Esophagus muscularis mucosa (tissue), 4 donors: ENCODE data around the gene DUS1L. TPM values are rescaled to one million over a fixed set of nuclear protein-coding genes. Genes with fewer than 3 reads are reported as not detected.

ENCODE experiments used
- DNase-seq: peaks from one replicate; pipeline ENCODE4 v3.0.0-alpha.2; 2017; ENCODE audit errors: extremely low spot score
- H3K27ac ChIP-seq, 4 donors: fragments of 200-600 bp; sonication (generic); replicated peaks in 1 of 4; 1 replicate in 3 of 4; 2 replicates in 1 of 4; pipeline ENCODE4 v1.5.1; 2016 to 2019; ENCODE audit warnings: mild to moderate bottlenecking in 1 of 4
- H3K27me3 ChIP-seq, 4 donors: fragments of 200-600 bp; sonication (generic); one replicate each; pipeline versions ENCODE4 v1.5.1 to v1.6.0; 2016 to 2019
- H3K36me3 ChIP-seq, 4 donors: fragments of 200-600 bp; sonication (generic); one replicate each; pipeline ENCODE4 v1.5.1; 2016 to 2019
- H3K4me1 ChIP-seq, 4 donors: fragments of 200-600 bp; sonication (generic); one replicate each; pipeline ENCODE4 v1.5.1; 2016 to 2019
- H3K4me3 ChIP-seq, 4 donors: fragments of 200-600 bp; sonication (generic); 1 replicate in 2 of 4; 2 replicates in 2 of 4; pipeline ENCODE4 v1.5.1; 2016 to 2019; ENCODE audit warnings: mild to moderate bottlenecking in 4 of 4, moderate library complexity in 1 of 4
- H3K9me3 ChIP-seq, 4 donors: fragments of 200-600 bp; sonication (generic); 1 replicate in 3 of 4; 2 replicates in 1 of 4; pipeline ENCODE4 v1.5.1; 2016 to 2019
- CTCF ChIP-seq, 3 experiments: fragments of 200-600 bp in 2 of 3; fragments of 450-650 bp in 1 of 3; sonication (generic) in 2 of 3; IDR thresholded peaks; one replicate each; pipeline ENCODE4 v1.5.1; 2017 to 2019; ENCODE audit warnings: antibody characterized with exemption in 3 of 3, mild to moderate bottlenecking in 2 of 3, moderate library complexity in 1 of 3
- EP300 ChIP-seq: sonication (generic); formaldehyde crosslinking; IDR thresholded peaks from one replicate; pipeline ENCODE4 v1.6.1; 2017; ENCODE audit warnings: antibody characterized with exemption
- POLR2A ChIP-seq: fragments of 450-650 bp; IDR thresholded peaks from one replicate; pipeline ENCODE4 v1.6.1; 2017; ENCODE audit warnings: antibody characterized with exemption, moderate library complexity, mild to moderate bottlenecking, low read depth
- POLR2AphosphoS5 ChIP-seq, 2 donors: sonication (generic); formaldehyde crosslinking; IDR thresholded peaks; one replicate each; pipeline ENCODE4 v1.6.1; 2017; ENCODE audit warnings: antibody characterized with exemption in 2 of 2
- WGBS: methylation state at CpG from one replicate; pipeline ENCODE4 v1.1.5; 2018; 5-methylcytosine and 5-hydroxymethylcytosine counted together
- intact Hi-C: fragments of 100-400 bp; cut with DNase I; formaldehyde crosslinking; loops from one replicate; pipeline ENCODE4 v1.15.1; 2023
- total RNA-seq, 4 donors: library from RNA; depleted of rRNA; stranded (reverse); fragments of >200 nt; gene quantifications; one replicate each; pipeline versions ENCODE4 v1.1.0 to v1.2.1, GENCODE V29; 2016

DUS1L gene
- total RNA-seq, 4 donors from 2014 or later: 42.2 to 77.1 (median 52.6) TPM

- TF ChIP-seq POLR2AphosphoS5 (IDR thresholded peaks at IDR 0.05): no peak
- no peak for TF ChIP-seq CTCF (IDR thresholded peaks at IDR 0.05)
- TF ChIP-seq EP300: no peak
- no peak for TF ChIP-seq POLR2A
- H3K27me3 ChIP-seq: no peaks in the 10 kb centered on the region
- no peaks in the 10 kb centered on the region for H3K9me3 ChIP-seq
- H3K36me3 ChIP-seq: peaks cover 3 to 25% (median 18%) of the 10 kb centered on the region in 4 donors
- peaks cover 17 to 33% (median 26%) of the 10 kb centered on the region in 4 donors for H3K4me1 ChIP-seq
- no peak for DNase-seq
- WGBS: 66% methylated on average over 14 of the region's 19 CpGs
- intact Hi-C loops: no loop called here
- no peak overlapping the region for H3K27ac ChIP-seq
- H3K4me3 ChIP-seq: no peak overlapping the region
Observed at GRCh38 chr17:82018152-82018988, 47.2 kb downstream of the DUS1L start.

DNA sequence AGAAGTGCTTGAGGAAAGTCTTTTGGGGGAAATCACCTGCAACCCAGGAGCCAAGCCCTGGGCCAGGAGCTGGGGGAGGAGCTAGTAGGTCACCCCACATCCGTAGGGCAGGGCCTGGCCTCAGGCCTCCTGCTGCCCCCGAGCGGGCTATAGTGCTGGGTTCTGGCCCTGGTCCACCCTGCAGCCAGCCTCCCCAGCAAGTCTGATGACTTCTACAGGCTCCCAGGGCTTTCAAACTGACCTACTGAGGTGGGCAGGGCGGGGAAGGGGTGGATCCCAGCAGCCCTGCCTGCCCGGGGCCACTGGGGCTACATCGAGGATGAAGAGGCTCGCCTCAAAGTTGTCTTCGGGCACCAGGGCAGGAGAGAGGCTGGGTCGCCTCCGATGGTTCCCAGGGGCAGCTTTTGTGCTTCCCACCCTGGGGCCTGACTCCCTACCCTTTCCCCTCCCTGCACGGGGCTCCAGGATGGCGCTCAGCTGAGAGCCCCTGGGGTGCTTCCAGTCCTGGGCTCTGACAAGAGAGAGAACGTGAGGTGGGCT, 47.9 kb downstream of the DUS1L start:
- peaks cover 21 to 31% (median 26%) of the 10 kb centered on the region in 4 donors for H3K4me1 ChIP-seq
- H3K27me3 ChIP-seq: no peaks in the 10 kb centered on the region
- no peak overlapping the region for H3K27ac ChIP-seq
- H3K36me3 ChIP-seq: peaks cover 3 to 26% (median 19%) of the 10 kb centered on the region in 4 donors
- no peaks in the 10 kb centered on the region for H3K9me3 ChIP-seq
- 100% methylated on average over 2 of the region's 13 CpGs for WGBS
- intact Hi-C loops: no loop called here
- no peak overlapping the region for H3K4me3 ChIP-seq
- DNase-seq: no peak
- TF ChIP-seq EP300: no peak
- no peak for TF ChIP-seq CTCF (IDR thresholded peaks at IDR 0.05)
- no peak for TF ChIP-seq POLR2AphosphoS5 (IDR thresholded peaks at IDR 0.05)
- no peak for TF ChIP-seq POLR2A

DNA sequence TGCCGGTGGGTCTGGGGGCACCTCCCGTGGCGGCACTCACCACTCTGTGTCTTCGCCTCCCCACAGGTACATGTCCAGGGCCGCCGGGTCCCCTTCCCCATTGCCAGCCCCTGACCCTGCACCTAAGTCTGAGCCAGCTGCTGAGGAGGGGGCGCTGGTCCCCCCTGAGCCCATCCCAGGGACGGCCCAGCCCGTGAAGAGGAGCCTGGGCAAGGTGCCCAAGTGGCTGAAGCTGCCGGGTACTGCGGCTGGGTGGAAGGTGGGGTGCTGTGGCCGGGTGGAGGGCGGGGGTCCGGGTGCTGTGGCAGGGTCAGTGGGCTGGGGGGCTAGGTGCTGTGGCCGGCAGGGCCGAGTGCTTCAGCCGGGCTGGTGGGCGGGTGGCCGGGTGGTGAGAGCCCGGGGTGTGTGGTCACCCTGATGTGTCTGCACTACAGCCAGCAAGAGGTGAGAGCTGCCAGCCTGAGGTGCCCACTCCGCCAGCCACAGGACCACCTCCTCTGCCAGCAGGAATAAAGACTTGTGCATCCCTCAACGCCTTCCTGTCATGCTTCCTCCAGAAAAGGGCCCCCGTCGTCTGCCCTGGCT, 48.6 kb downstream of the DUS1L start:
- intact Hi-C loops: no loop called here
- Histone ChIP-seq H3K9me3 (no peaks in the 10 kb centered on the region), H3K4me1 (peaks cover 21 to 26% (median 21%) of the 10 kb centered on the region in 4 donors), H3K27me3 (no peaks in the 10 kb centered on the region), H3K4me3 (no peak overlapping the region), H3K27ac (no peak overlapping the region), H3K36me3 (peaks cover 3 to 33% (median 23%) of the 10 kb centered on the region in 4 donors)
- no peak for DNase-seq
- TF ChIP-seq CTCF (IDR thresholded peaks at IDR 0.05) (no peak), EP300 (no peak), POLR2AphosphoS5 (IDR thresholded peaks at IDR 0.05) (no peak), POLR2A (no peak)
- WGBS: 95% methylated on average over 4 of the region's 24 CpGs

DNA sequence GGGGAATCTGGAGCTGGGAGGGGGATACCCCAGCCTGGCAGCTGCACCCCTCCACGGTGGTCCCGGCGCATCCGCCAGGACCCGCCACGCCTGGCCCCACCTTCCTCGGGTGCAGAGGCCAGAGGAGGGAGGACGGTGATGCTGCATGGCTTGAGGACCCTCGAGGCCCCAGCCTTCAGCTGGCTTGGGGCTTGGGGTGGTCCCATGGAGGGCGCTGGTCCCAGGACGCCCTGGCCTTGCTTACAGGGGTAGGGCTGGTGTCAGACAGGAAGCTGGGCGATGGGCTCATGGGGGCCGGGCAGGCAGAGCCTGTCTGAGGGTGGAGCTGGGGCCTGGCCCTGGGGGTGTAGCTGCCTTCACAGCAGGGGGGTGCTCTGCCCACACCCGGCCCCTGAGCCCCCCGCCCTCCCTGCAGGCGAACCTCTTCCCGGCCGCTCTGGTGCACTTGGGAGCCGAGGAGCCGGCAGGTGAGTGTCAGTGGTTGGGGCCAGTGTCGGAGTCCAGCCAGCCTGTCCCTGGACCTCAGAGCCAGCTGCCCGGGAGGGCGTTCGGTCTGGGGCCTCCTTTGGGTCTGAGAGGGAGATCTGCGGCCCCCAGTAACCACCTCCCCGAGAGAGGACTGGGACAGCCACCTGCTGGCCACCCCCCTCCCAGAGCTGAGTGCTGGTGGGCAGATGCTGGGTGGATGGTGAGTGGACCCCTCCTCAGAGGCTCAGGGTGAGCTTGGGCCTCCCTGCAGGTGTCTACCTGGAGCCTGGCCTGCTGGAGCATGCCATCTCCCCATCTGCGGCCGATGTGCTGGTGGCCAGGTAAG, 49.3 kb downstream of the DUS1L start:
- Histone ChIP-seq H3K4me1 (peaks cover 14 to 19% (median 14%) of the 10 kb centered on the region in 4 donors), H3K27me3 (no peaks in the 10 kb centered on the region), H3K27ac (no peak overlapping the region), H3K9me3 (no peaks in the 10 kb centered on the region), H3K36me3 (peaks cover 3 to 40% (median 26%) of the 10 kb centered on the region in 4 donors), H3K4me3 (no peak overlapping the region)
- DNase-seq: no peak
- WGBS: 94% methylated on average over 6 of the region's 28 CpGs
- TF ChIP-seq POLR2A: no peak
- no peak for TF ChIP-seq EP300
- no peak for TF ChIP-seq POLR2AphosphoS5 (IDR thresholded peaks at IDR 0.05)
- TF ChIP-seq CTCF (IDR thresholded peaks at IDR 0.05): no peak
- intact Hi-C loops: no loop called here
